Activated CD8-positive, alpha-beta T cell treated with anti-CD3 and anti-CD28 coated beads for 36 hours (primary cell): ENCODE measurements around the gene LMAN1. TPM values are rescaled to one million over a fixed set of nuclear protein-coding genes. Genes with fewer than 3 reads are reported as not detected.

Experiments used
- ATAC-seq: fragments of 200-7000 bp; cut with Tn5 transposase; one replicate; pipeline ENCODE4 v1.10.0; 2021; ENCODE audit warnings: mild to moderate bottlenecking, moderate library complexity
- CTCF ChIA-PET: fragments of 350-600 bp; sonication (Branson Sonifier 250); formaldehyde crosslinking; loops from one replicate; lab custom pipeline; 2021; ENCODE audit warnings: antibody characterized with exemption; lab: Charles Lee
- POLR2A ChIA-PET: fragments of 350-600 bp; sonication (Branson Sonifier 250); formaldehyde crosslinking; loops from one replicate; lab custom pipeline; 2021; ENCODE audit warnings: antibody characterized with exemption; lab: Charles Lee
- DNase-seq: peaks from one replicate; pipeline ENCODE4 v3.0.0-alpha.2; 2020
- H3K27ac Mint-ChIP-seq: one replicate; pipeline ENCODE4 v1.8.0; 2021; ENCODE audit warnings: mild to moderate bottlenecking, mixed read lengths
- H3K27me3 Mint-ChIP-seq: one replicate; pipeline ENCODE4 v1.8.0; 2021; ENCODE audit warnings: mixed read lengths
- H3K36me3 Mint-ChIP-seq: one replicate; pipeline ENCODE4 v1.8.0; 2021; ENCODE audit warnings: low read depth, mixed read lengths
- H3K4me1 Mint-ChIP-seq: one replicate; pipeline ENCODE4 v1.8.0; 2021; ENCODE audit warnings: low read depth, mixed read lengths
- H3K4me3 Mint-ChIP-seq: one replicate; pipeline ENCODE4 v1.8.0; 2021; ENCODE audit warnings: mild to moderate bottlenecking, moderate library complexity, mixed read lengths
- H3K9me3 Mint-ChIP-seq: one replicate; pipeline ENCODE4 v1.8.0; 2021; ENCODE audit warnings: mixed read lengths
- intact Hi-C: fragments of 100-400 bp; cut with micrococcal nuclease; formaldehyde crosslinking; loops from one replicate; pipeline ENCODE4 v1.10.0; 2022
- total RNA-seq, 2 experiments: library from RNA; stranded (reverse); gene quantifications; one replicate each; pipeline ENCODE4 v1.2.3, GENCODE V29; 2021
- TF ChIP-seq, protein P1 (sequence below): fragments of 200-600 bp; IDR thresholded peaks from one replicate; pipeline ENCODE4 v1.8.0; 2022; ENCODE audit warnings: antibody characterized with exemption, mild to moderate bottlenecking

Gene LMAN1
- total RNA-seq, 2 experiments from 2014 or later = 126 to 140 TPM

DNA sequence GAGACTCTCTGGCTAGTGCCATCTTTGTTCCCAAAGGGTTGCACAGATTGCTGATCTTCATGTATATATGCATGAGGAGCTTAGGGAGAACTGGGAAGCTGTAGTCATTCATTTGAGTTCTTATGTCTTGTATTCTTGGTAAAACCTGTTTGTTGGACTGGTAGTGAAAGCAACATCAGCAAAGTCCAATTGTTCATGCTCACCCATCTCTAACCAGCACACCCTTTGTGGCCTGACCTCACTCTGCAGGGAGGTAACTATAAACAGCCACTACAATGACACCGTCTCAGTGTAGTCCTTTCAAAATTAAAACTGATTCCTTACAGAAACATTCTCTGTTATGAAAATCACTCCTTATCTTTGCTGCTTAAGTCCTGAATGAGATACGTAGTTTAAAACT is 13.9 kb upstream of the LMAN1 start:
- Mint-ChIP-seq H3K36me3 (no peaks in the 10 kb centered on the region), H3K4me3 (no peak overlapping the region), H3K27ac (no peak overlapping the region), H3K27me3 (peaks cover 33% of the 10 kb centered on the region), H3K4me1 (peaks cover 7% of the 10 kb centered on the region), H3K9me3 (no peaks in the 10 kb centered on the region)
- ATAC-seq = no peak
- CTCF ChIA-PET = no interaction called here
- POLR2A ChIA-PET = interaction anchor here (1.3 kb wide), 1 partner anchor 13 kb away, joined by 4 read pairs; the partner anchor contains the start of gene LMAN1
- TF ChIP-seq, protein P1, sequence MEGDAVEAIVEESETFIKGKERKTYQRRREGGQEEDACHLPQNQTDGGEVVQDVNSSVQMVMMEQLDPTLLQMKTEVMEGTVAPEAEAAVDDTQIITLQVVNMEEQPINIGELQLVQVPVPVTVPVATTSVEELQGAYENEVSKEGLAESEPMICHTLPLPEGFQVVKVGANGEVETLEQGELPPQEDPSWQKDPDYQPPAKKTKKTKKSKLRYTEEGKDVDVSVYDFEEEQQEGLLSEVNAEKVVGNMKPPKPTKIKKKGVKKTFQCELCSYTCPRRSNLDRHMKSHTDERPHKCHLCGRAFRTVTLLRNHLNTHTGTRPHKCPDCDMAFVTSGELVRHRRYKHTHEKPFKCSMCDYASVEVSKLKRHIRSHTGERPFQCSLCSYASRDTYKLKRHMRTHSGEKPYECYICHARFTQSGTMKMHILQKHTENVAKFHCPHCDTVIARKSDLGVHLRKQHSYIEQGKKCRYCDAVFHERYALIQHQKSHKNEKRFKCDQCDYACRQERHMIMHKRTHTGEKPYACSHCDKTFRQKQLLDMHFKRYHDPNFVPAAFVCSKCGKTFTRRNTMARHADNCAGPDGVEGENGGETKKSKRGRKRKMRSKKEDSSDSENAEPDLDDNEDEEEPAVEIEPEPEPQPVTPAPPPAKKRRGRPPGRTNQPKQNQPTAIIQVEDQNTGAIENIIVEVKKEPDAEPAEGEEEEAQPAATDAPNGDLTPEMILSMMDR = no peak
- DNase-seq = no peak
- intact Hi-C loops = no loop called here

DNA sequence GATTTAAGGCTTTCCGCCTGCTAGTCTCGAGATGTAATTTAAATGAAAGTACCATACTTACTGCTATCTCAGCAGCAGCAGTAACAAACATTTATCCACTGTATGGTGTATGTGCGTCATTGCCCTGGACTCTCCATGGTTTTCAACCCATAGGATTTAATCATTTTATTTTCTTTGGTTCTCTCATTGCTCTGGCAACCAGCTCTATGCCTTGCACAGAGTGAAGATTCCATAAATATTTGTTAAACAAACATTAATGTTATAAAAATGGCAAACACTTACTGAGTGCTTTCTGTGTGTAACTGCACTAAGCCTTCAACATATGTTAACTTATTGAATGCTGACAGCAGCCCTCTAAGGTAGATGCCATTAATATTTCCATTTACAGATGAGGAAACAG is 1.3 kb upstream of the LMAN1 start:
- TF ChIP-seq, protein P1 = no peak
- H3K4me3 Mint-ChIP-seq = peak overlapping the region; percentile 87
- intact Hi-C loops = no loop called here
- H3K36me3 Mint-ChIP-seq = peaks cover 24% of the 10 kb centered on the region
- H3K4me1 Mint-ChIP-seq = peaks cover 28% of the 10 kb centered on the region
- no peak for DNase-seq
- ChIA-PET CTCF (interaction anchor here (0.7 kb wide), 2 partner anchors 18 to 69 kb away, joined by 3 read pairs; no protein-coding TSS in a partner anchor), POLR2A (no interaction called here)
- no peak overlapping the region for H3K27ac Mint-ChIP-seq
- H3K9me3 Mint-ChIP-seq = no peaks in the 10 kb centered on the region
- no peaks in the 10 kb centered on the region for H3K27me3 Mint-ChIP-seq
- no peak for ATAC-seq

DNA sequence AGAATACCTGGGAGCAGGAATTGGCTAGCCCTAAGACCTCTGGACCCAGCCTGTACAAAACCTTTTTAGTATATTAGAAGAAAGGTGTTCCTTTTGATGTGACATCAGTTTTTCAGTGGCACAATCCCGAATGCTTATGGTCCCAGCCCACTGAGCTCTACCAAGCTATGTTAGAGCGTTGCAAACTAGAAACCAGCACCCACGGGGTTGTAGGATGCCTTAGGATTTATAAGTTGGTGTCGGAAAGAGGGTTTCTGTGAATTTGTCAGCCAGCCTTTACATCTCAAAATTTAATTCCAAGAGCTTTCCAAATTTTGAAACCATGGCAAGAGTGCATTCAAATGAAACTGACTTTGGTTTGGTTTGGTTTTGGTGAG is 499 bp upstream of the LMAN1 start:
- peak; percentile 0 for ATAC-seq
- intact Hi-C loops = loop anchor here (10.0 kb wide), 1 partner anchor 545 kb away; no protein-coding TSS in a partner anchor
- Mint-ChIP-seq H3K36me3 (peaks cover 32% of the 10 kb centered on the region), H3K27ac (peak overlapping the region; percentile 25), H3K4me3 (peak overlapping the region; percentile 87), H3K4me1 (peaks cover 35% of the 10 kb centered on the region), H3K9me3 (no peaks in the 10 kb centered on the region), H3K27me3 (no peaks in the 10 kb centered on the region)
- CTCF ChIA-PET = interaction anchor here (1.3 kb wide), 1 partner anchor 43 kb away, joined by 4 read pairs; no protein-coding TSS in a partner anchor
- no peak for DNase-seq
- TF ChIP-seq, protein P1 = no peak
- POLR2A ChIA-PET = interaction anchor here (0.9 to 1.6 kb wide), 6 partner anchors 12 to 541 kb away, joined by 3 to 4 read pairs (median 4); partner anchors contain the start of gene PMAIP1

DNA sequence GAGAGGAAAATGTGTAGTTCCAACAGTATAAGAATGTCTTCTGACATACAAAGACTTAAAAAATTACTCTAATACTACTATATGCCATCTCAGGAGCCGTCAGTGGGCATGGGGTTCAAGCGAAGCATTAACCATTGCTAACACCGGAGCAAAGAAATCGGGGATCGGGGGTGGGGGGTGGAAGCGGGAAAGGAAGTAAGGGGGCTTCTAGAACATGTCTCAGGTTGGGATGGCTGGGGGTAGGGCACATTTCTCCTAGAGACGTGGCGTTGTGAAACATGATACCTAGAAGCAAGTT is 702 bp downstream of the LMAN1 start:
- no peak for ATAC-seq
- no peak for DNase-seq
- peak overlapping the region; percentile 87 for H3K4me3 Mint-ChIP-seq
- intact Hi-C loops = loop anchor here (10.0 kb wide), 1 partner anchor 546 kb away; no protein-coding TSS in a partner anchor
- no peaks in the 10 kb centered on the region for H3K9me3 Mint-ChIP-seq
- H3K27me3 Mint-ChIP-seq = no peaks in the 10 kb centered on the region
- peaks cover 34% of the 10 kb centered on the region for H3K36me3 Mint-ChIP-seq
- H3K4me1 Mint-ChIP-seq = peaks cover 37% of the 10 kb centered on the region
- ChIA-PET CTCF (no interaction called here), POLR2A (interaction anchor here (1.1 to 1.6 kb wide), 2 partner anchors 11 to 542 kb away, joined by 3 to 4 read pairs; partner anchors contain the start of gene PMAIP1)
- TF ChIP-seq, protein P1 = no peak
- peak overlapping the region; percentile 91 for H3K27ac Mint-ChIP-seq

DNA sequence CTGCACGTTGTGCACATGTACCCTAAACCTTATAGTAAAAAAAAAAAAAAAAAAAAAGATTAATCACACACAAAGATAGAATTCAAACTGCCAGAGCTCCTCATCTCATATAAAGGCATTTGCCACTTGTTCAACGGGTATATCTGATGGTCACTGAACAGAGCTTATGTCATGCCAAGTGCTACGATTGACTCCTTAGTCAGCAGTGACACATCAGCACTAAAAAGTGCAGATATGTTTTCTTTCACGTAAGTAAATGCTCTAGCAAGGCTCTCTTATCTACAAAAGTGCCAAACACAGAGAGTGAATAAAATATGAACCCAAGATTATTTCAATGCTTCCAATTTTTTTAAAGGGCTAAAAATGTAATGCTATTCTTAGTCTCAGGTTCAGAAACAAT is 1.1 kb downstream of the LMAN1 start:
- DNase-seq (peak; percentile 19), ATAC-seq (no peak)
- POLR2A ChIA-PET = interaction anchor here (1.4 kb wide), 1 partner anchor 11 kb away, joined by 3 read pairs; no protein-coding TSS in a partner anchor
- Mint-ChIP-seq H3K4me3 (peak overlapping the region; percentile 87), H3K4me1 (peaks cover 41% of the 10 kb centered on the region), H3K36me3 (peaks cover 38% of the 10 kb centered on the region), H3K9me3 (no peaks in the 10 kb centered on the region), H3K27ac (peak overlapping the region; percentile 91), H3K27me3 (no peaks in the 10 kb centered on the region)
- intact Hi-C loops = loop anchor here (10.0 kb wide), 1 partner anchor 547 kb away; no protein-coding TSS in a partner anchor
- CTCF ChIA-PET = no interaction called here
- TF ChIP-seq, protein P1 = no peak
